ENCODE data around the gene NAV3. TPM values are rescaled to one million over a fixed set of nuclear protein-coding genes. Genes with fewer than 3 reads are reported as not detected.
A peak's percentile ranks its signal among the peaks of the same experiment; 100 is the strongest.

NAV3 gene
- total and polyA plus RNA-seq, 2 donors = 1.4 to 5.4 TPM

DNA sequence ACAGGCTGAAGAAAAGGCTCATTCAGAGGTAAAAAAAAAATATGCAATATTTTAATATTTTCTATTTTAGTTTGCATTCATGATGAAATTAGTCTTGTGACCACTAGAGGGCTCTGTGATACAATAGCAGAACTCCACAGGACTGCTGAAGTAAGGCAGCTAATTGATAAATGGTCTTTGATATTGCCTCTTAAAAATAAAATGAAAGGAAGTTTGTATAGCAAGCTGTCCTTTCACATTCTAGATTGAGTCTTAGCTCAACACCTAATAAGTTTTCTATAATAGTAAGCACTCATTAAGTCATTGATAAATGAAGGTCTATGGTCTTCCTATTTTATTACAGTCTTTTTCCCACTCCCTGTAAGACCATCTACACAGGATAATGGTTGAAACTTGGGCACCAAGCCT lies 315.7 kb downstream of the NAV3 start:
- no peaks in the 10 kb centered on the region for H3K36me3 ChIP-seq (ENCODE audit: control insufficient read depth in 2 of 2, insufficient read depth in 2 of 2, low read length in 1 of 2)

DNA sequence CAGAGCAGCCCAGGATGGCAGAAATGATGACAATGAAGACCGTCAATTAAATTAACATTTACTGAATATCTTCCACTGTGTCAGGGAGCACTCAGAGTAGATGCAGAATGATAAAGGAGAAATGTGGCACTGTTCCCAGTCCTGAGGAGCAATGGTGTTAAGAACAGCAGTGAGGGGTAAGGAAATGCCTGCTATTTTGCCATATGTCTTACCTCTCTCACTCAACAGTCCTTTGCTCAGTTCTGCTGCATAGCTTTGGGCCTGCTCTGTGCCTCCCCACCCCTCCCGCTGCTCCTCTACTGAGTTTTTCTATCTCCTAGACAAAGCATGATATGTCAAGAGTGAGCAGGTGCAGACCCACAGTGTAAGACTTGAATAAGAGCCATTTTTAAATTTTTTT lies 318.8 kb downstream of the NAV3 start:
- Histone ChIP-seq H3K4me3 (ENCODE audit: low read length in 2 of 2) (no peak overlapping the region), H3K9me3 (ENCODE audit: control insufficient read depth in 2 of 2, insufficient read depth in 1 of 2, low read length in 1 of 2) (no peaks in the 10 kb centered on the region), H3K36me3 (ENCODE audit: control insufficient read depth in 2 of 2, insufficient read depth in 2 of 2, low read length in 1 of 2) (no peaks in the 10 kb centered on the region), H3K27ac (ENCODE audit: low read depth in 1 of 2, low read length in 1 of 2) (no peak overlapping the region), H3K4me1 (ENCODE audit: control insufficient read depth in 2 of 2, insufficient read depth in 2 of 2, low read length in 2 of 2) (no peaks in the 10 kb centered on the region), H3K27me3 (ENCODE audit: control insufficient read depth in 2 of 2, insufficient read depth in 1 of 2, low read length in 1 of 2) (no peaks in the 10 kb centered on the region)
- WGBS = 66% methylated on average over 2 of the region's 2 CpGs
- no peak for DNase-seq (ENCODE audit: low read depth in 6 of 9, low spot score in 9 of 9)

More for the DNA sequence above, 315.7 kb downstream of the NAV3 start:
- no peaks in the 10 kb centered on the region for H3K4me1 ChIP-seq (ENCODE audit: control insufficient read depth in 2 of 2, insufficient read depth in 2 of 2, low read length in 2 of 2)
- no peak overlapping the region for H3K4me3 ChIP-seq (ENCODE audit: low read length in 2 of 2)
- no peaks in the 10 kb centered on the region for H3K9me3 ChIP-seq (ENCODE audit: control insufficient read depth in 2 of 2, insufficient read depth in 1 of 2, low read length in 1 of 2)
- no peak overlapping the region for H3K27ac ChIP-seq (ENCODE audit: low read depth in 1 of 2, low read length in 1 of 2)
- H3K27me3 ChIP-seq (ENCODE audit: control insufficient read depth in 2 of 2, insufficient read depth in 1 of 2, low read length in 1 of 2) = no peaks in the 10 kb centered on the region
- DNase-seq (ENCODE audit: low read depth in 6 of 9, low spot score in 9 of 9) = peak in 3 of 9 donors; percentile 6 to 17 (median 7)

DNA sequence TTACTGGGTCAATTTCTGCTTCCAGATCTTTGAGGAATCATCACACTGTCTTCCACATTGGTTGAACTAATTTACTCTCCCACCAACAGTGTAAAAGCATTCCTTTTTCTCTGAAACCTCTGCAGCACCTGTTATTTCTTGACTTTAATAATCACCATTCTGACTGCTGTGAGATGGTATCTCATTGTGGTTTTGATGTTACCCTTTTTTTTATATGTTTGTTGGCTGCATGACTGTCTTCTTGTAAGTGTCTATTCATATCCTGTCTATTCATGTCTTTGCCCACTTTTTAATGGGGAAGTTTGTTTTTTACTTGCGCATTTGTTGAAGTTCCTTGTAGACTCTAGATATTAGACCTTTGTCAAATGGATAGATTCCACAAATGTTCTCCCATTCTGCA lies 324.9 kb downstream of the NAV3 start:
- WGBS = 92% methylated on average over 1 of the region's 1 CpG
- H3K4me3 ChIP-seq (ENCODE audit: low read length in 2 of 2) = no peak overlapping the region

DNA sequence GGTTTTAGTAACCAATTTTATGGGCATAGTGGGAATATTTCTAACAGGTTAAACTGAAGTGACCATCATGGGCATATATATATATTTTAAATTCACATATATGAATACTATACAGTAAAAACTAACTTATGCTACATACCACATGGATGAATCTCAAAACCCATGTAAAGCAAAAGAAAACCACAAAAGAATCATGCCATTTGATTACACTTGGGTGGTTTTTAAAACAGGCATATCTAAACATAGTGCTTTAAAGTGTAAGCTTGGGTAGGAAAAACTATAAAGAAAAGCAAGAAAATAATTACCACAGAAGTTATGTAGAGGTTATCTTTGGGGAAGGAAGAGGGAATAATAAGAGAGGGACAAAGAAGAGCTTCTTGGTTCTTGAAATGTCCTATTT lies 326.1 kb downstream of the NAV3 start:
- no peaks in the 10 kb centered on the region for H3K9me3 ChIP-seq (ENCODE audit: control insufficient read depth in 2 of 2, insufficient read depth in 1 of 2, low read length in 1 of 2)
- DNase-seq (ENCODE audit: low read depth in 6 of 9, low spot score in 9 of 9) = no peak
- H3K4me1 ChIP-seq (ENCODE audit: control insufficient read depth in 2 of 2, insufficient read depth in 2 of 2, low read length in 2 of 2) = no peaks in the 10 kb centered on the region
- no peaks in the 10 kb centered on the region for H3K36me3 ChIP-seq (ENCODE audit: control insufficient read depth in 2 of 2, insufficient read depth in 2 of 2, low read length in 1 of 2)
- H3K27me3 ChIP-seq (ENCODE audit: control insufficient read depth in 2 of 2, insufficient read depth in 1 of 2, low read length in 1 of 2) = no peaks in the 10 kb centered on the region
- H3K27ac ChIP-seq (ENCODE audit: low read depth in 1 of 2, low read length in 1 of 2) = no peak overlapping the region
- H3K4me3 ChIP-seq (ENCODE audit: low read length in 2 of 2) = no peak overlapping the region

More for the DNA sequence above, 324.9 kb downstream of the NAV3 start:
- no peak overlapping the region for H3K27ac ChIP-seq (ENCODE audit: low read depth in 1 of 2, low read length in 1 of 2)
- H3K9me3 ChIP-seq (ENCODE audit: control insufficient read depth in 2 of 2, insufficient read depth in 1 of 2, low read length in 1 of 2) = no peaks in the 10 kb centered on the region
- no peaks in the 10 kb centered on the region for H3K4me1 ChIP-seq (ENCODE audit: control insufficient read depth in 2 of 2, insufficient read depth in 2 of 2, low read length in 2 of 2)
- H3K27me3 ChIP-seq (ENCODE audit: control insufficient read depth in 2 of 2, insufficient read depth in 1 of 2, low read length in 1 of 2) = no peaks in the 10 kb centered on the region
- H3K36me3 ChIP-seq (ENCODE audit: control insufficient read depth in 2 of 2, insufficient read depth in 2 of 2, low read length in 1 of 2) = no peaks in the 10 kb centered on the region
- no peak for DNase-seq (ENCODE audit: low read depth in 6 of 9, low spot score in 9 of 9)

DNA sequence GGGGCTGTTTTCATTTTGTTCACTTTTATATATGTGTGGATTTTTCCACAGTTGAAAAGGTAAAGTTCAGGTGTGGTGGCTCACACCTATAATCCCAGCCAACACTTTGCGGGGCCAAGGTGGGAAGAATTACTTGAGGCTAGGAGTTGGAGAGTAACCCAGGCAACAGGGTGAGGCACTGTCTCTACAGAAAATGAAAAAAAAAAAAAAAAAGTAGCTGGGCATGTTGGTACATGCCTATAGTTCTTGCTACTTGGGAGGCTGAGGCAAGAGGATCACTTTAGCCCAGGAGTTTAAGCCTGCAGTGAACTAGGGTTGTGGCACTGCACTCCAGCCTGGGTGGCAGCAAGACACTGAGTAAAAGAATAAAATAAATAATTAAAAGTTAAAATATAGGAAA lies 326.5 kb downstream of the NAV3 start:
- Histone ChIP-seq H3K4me3 (ENCODE audit: low read length in 2 of 2) (no peak overlapping the region), H3K36me3 (ENCODE audit: control insufficient read depth in 2 of 2, insufficient read depth in 2 of 2, low read length in 1 of 2) (no peaks in the 10 kb centered on the region), H3K27ac (ENCODE audit: low read depth in 1 of 2, low read length in 1 of 2) (no peak overlapping the region), H3K27me3 (ENCODE audit: control insufficient read depth in 2 of 2, insufficient read depth in 1 of 2, low read length in 1 of 2) (no peaks in the 10 kb centered on the region), H3K4me1 (ENCODE audit: control insufficient read depth in 2 of 2, insufficient read depth in 2 of 2, low read length in 2 of 2) (no peaks in the 10 kb centered on the region), H3K9me3 (ENCODE audit: control insufficient read depth in 2 of 2, insufficient read depth in 1 of 2, low read length in 1 of 2) (no peaks in the 10 kb centered on the region)
- DNase-seq (ENCODE audit: low read depth in 6 of 9, low spot score in 9 of 9) = no peak
- 98% methylated on average over 1 of the region's 1 CpG for WGBS

DNA sequence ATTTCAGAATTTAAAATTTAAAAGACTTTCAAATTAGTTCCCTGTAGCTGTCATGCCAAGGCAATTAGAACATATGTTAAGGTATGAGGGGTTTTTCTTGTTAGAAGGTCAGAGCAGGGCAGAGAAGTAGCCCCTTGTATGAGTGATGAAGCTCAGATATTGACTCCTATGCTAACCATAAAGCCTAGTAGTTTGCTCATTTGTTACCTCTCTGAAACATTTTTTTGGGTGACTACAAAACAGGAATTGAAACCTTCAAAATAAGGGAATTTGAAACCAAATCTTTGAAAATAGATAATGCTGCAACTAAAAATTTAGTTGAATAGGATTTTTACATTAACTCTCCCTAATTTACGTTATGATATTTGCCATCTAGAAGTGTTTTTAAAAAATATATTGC lies 333.5 kb downstream of the NAV3 start:
- Histone ChIP-seq H3K4me3 (ENCODE audit: low read length in 2 of 2) (no peak overlapping the region), H3K36me3 (ENCODE audit: control insufficient read depth in 2 of 2, insufficient read depth in 2 of 2, low read length in 1 of 2) (no peaks in the 10 kb centered on the region), H3K4me1 (ENCODE audit: control insufficient read depth in 2 of 2, insufficient read depth in 2 of 2, low read length in 2 of 2) (no peaks in the 10 kb centered on the region), H3K27ac (ENCODE audit: low read depth in 1 of 2, low read length in 1 of 2) (no peak overlapping the region), H3K27me3 (ENCODE audit: control insufficient read depth in 2 of 2, insufficient read depth in 1 of 2, low read length in 1 of 2) (no peaks in the 10 kb centered on the region), H3K9me3 (ENCODE audit: control insufficient read depth in 2 of 2, insufficient read depth in 1 of 2, low read length in 1 of 2) (no peaks in the 10 kb centered on the region)
- WGBS = 94% methylated on average over 1 of the region's 1 CpG
- DNase-seq (ENCODE audit: low read depth in 6 of 9, low spot score in 9 of 9) = no peak

DNA sequence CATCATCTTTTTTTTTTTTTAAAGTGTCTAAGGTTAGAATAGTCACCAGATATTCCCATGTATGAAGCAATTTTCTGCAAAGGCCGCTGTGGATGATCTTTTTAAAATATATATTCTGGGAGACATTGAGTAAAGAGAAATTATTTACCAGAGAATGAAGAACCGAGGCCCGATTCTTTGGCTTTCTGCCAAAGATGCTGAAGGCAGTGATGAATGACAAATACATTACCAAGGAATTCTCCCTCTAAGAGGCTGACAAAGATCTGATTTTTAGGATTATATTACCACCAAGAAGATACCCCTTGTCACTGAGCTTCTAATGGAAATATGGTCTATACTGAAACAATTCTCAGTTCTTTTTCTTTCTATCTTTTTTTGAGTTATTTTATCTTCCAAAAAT lies 336.8 kb downstream of the NAV3 start:
- no peak overlapping the region for H3K27ac ChIP-seq (ENCODE audit: low read depth in 1 of 2, low read length in 1 of 2)
- no peaks in the 10 kb centered on the region for H3K27me3 ChIP-seq (ENCODE audit: control insufficient read depth in 2 of 2, insufficient read depth in 1 of 2, low read length in 1 of 2)
- no peak for DNase-seq (ENCODE audit: low read depth in 6 of 9, low spot score in 9 of 9)
- no peak overlapping the region for H3K4me3 ChIP-seq (ENCODE audit: low read length in 2 of 2)
- H3K4me1 ChIP-seq (ENCODE audit: control insufficient read depth in 2 of 2, insufficient read depth in 2 of 2, low read length in 2 of 2) = no peaks in the 10 kb centered on the region
- WGBS = 90% methylated on average over 3 of the region's 3 CpGs
- no peaks in the 10 kb centered on the region for H3K36me3 ChIP-seq (ENCODE audit: control insufficient read depth in 2 of 2, insufficient read depth in 2 of 2, low read length in 1 of 2)
- no peaks in the 10 kb centered on the region for H3K9me3 ChIP-seq (ENCODE audit: control insufficient read depth in 2 of 2, insufficient read depth in 1 of 2, low read length in 1 of 2)

DNA sequence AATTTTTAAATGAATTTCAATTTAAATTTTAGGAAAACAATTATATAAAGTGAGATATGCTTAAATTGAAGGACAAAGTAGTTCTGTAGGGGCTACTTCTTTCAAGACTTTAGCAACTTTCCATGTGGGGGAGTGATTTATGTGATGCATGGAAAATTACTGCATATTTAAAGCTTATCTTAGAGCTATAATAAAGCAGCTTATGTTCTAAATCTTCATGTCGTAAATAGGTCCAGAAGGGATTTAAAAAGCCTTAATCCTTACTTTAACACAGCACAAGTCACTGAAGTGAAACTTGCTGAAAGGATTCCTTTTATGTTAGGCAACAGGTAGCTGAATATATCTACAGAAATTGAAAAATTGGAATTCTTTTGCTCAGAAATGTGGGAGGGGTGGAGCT lies 340.4 kb downstream of the NAV3 start:
- no peak overlapping the region for H3K4me3 ChIP-seq (ENCODE audit: low read length in 2 of 2)

DNA sequence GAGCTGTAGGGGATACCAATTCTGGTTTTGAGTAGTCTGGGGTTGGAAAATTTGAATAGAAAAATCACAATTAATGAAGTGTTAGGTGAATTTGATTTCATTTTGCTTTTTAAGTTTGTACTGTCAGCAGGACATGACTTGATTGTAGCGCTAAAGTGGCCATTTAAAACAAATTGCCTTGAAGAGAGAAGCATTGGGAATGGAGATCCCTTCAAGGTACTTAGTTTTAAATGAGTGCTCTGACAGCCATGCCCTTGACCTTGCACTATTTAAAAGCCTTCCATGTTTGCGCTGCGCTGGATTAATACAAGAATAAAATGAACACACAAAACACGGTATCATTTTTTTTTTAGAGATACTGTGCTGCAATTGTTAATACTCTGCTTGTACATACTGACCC lies 345.9 kb downstream of the NAV3 start:
- Histone ChIP-seq H3K36me3 (ENCODE audit: control insufficient read depth in 2 of 2, insufficient read depth in 2 of 2, low read length in 1 of 2) (no peaks in the 10 kb centered on the region), H3K9me3 (ENCODE audit: control insufficient read depth in 2 of 2, insufficient read depth in 1 of 2, low read length in 1 of 2) (no peaks in the 10 kb centered on the region), H3K4me3 (ENCODE audit: low read length in 2 of 2) (no peak overlapping the region), H3K27ac (ENCODE audit: low read depth in 1 of 2, low read length in 1 of 2) (no peak overlapping the region), H3K4me1 (ENCODE audit: control insufficient read depth in 2 of 2, insufficient read depth in 2 of 2, low read length in 2 of 2) (no peaks in the 10 kb centered on the region), H3K27me3 (ENCODE audit: control insufficient read depth in 2 of 2, insufficient read depth in 1 of 2, low read length in 1 of 2) (no peaks in the 10 kb centered on the region)
- DNase-seq (ENCODE audit: low read depth in 6 of 9, low spot score in 9 of 9) = no peak
- 93% methylated on average over 4 of the region's 4 CpGs for WGBS

More for the DNA sequence above, 340.4 kb downstream of the NAV3 start:
- 95% methylated on average over 1 of the region's 1 CpG for WGBS
- H3K36me3 ChIP-seq (ENCODE audit: control insufficient read depth in 2 of 2, insufficient read depth in 2 of 2, low read length in 1 of 2) = no peaks in the 10 kb centered on the region
- no peaks in the 10 kb centered on the region for H3K4me1 ChIP-seq (ENCODE audit: control insufficient read depth in 2 of 2, insufficient read depth in 2 of 2, low read length in 2 of 2)
- DNase-seq (ENCODE audit: low read depth in 6 of 9, low spot score in 9 of 9) = no peak
- no peaks in the 10 kb centered on the region for H3K9me3 ChIP-seq (ENCODE audit: control insufficient read depth in 2 of 2, insufficient read depth in 1 of 2, low read length in 1 of 2)
- no peak overlapping the region for H3K27ac ChIP-seq (ENCODE audit: low read depth in 1 of 2, low read length in 1 of 2)
- no peaks in the 10 kb centered on the region for H3K27me3 ChIP-seq (ENCODE audit: control insufficient read depth in 2 of 2, insufficient read depth in 1 of 2, low read length in 1 of 2)

DNA sequence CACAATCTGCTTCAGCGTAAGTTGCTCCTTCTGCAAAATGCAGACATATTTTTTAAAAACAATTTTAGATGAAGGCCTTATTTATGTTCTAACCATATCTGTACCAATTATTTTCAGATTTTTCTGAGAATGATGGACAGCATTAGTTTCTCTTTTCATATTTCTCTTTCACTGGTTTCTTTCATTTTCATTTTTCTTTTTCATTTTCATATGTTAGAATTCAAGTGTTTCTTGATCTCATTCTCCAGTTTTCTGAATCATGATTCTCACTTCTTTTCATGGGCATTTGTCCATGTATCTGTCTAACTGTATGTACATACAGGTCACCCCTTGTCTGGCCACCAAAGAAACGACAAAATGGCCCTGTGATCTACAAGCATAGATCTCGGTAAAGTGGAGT lies 346.6 kb downstream of the NAV3 start:
- 95% methylated on average over 3 of the region's 3 CpGs for WGBS
- no peaks in the 10 kb centered on the region for H3K36me3 ChIP-seq (ENCODE audit: control insufficient read depth in 2 of 2, insufficient read depth in 2 of 2, low read length in 1 of 2)
- H3K4me3 ChIP-seq (ENCODE audit: low read length in 2 of 2) = no peak overlapping the region
- H3K27me3 ChIP-seq (ENCODE audit: control insufficient read depth in 2 of 2, insufficient read depth in 1 of 2, low read length in 1 of 2) = no peaks in the 10 kb centered on the region
- DNase-seq (ENCODE audit: low read depth in 6 of 9, low spot score in 9 of 9) = no peak
- no peaks in the 10 kb centered on the region for H3K4me1 ChIP-seq (ENCODE audit: control insufficient read depth in 2 of 2, insufficient read depth in 2 of 2, low read length in 2 of 2)
- H3K27ac ChIP-seq (ENCODE audit: low read depth in 1 of 2, low read length in 1 of 2) = no peak overlapping the region
- H3K9me3 ChIP-seq (ENCODE audit: control insufficient read depth in 2 of 2, insufficient read depth in 1 of 2, low read length in 1 of 2) = no peaks in the 10 kb centered on the region

All from thymus (tissue), 11 donors.